Measurements from ENCODE around the gene CTNNA3.

GRCh38 chr10:67596641-67597040 lies 99.4 kb downstream of the CTNNA3 start:
- no peak for TF ChIP-seq CTCF (IDR thresholded peaks at IDR 0.05)
- no peak for TF ChIP-seq POLR2AphosphoS5 (IDR thresholded peaks at IDR 0.05)
- TF ChIP-seq POLR2A (IDR thresholded peaks at IDR 0.05), result no peak
- no peak for TF ChIP-seq EP300 (IDR thresholded peaks at IDR 0.05; ENCODE audit: low read depth)
